GM13976 (cell line): Measurements from ENCODE around the gene ASCC1.

Experiments used
- DNase-seq: peaks from one replicate; pipeline ENCODE4 v3.0.0; 2012; ENCODE audit warnings: low spot score
- in situ Hi-C: fragments of 300-500 bp; cut with MboI; formaldehyde crosslinking; loops from one replicate; pipeline ENCODE4 v1.12.0; 2022; ENCODE audit warnings: low sequenced_read_pairs, mixed read lengths, inconsistent platforms; ENCODE audit not compliant: unreplicated experiment
- TF ChIP-seq, protein P1 (sequence below): IDR thresholded peaks from 2 replicates; pipeline ENCODE4 v1.5.1; 2012; ENCODE audit warnings: borderline replicate concordance, mild to moderate bottlenecking; ENCODE audit not compliant: insufficient read depth; ENCODE audit errors: extremely low read depth, missing control alignments, control extremely low read depth

Gene ASCC1

DNA sequence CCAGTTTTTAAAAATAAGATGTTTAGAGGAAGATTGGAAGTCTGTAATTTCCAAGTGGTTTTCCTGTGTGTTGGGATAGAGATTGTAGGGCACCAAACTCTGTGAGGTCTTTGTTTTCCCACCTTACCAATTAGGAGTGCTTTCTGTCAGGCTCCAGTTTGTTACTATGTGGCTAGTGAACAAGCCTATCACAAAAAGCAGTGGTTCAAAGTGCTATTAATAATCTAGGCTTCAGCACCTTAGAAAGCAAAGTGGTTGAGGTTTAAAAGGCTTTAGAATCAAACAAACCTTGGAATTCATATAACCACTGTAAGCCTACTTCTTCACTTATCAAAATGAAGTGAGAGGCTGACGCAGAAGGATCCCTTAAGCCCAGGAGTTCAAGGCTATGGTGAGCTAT is 11.4 kb downstream of the ASCC1 start:
- in situ Hi-C loops: no loop called here
- TF ChIP-seq, protein P1, sequence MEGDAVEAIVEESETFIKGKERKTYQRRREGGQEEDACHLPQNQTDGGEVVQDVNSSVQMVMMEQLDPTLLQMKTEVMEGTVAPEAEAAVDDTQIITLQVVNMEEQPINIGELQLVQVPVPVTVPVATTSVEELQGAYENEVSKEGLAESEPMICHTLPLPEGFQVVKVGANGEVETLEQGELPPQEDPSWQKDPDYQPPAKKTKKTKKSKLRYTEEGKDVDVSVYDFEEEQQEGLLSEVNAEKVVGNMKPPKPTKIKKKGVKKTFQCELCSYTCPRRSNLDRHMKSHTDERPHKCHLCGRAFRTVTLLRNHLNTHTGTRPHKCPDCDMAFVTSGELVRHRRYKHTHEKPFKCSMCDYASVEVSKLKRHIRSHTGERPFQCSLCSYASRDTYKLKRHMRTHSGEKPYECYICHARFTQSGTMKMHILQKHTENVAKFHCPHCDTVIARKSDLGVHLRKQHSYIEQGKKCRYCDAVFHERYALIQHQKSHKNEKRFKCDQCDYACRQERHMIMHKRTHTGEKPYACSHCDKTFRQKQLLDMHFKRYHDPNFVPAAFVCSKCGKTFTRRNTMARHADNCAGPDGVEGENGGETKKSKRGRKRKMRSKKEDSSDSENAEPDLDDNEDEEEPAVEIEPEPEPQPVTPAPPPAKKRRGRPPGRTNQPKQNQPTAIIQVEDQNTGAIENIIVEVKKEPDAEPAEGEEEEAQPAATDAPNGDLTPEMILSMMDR: no peak
- no peak for DNase-seq

DNA sequence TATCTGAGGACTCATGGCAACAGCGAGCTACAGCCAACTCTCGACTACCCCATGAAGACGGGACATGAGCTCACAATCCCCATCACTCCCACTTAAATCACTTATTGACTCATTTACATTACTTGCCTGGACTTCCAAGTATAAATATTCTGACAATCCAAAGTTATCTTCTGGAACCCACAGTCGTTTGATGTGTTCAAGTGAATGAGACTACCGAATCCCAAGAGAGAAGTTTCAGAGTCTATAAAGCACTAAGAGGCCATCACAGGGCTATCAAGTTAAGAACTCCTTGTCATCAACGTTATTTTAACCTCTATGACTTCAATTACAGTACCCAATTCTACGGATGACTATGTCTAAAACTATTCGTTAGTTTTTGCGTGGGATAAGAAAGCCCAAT is 11.8 kb downstream of the ASCC1 start:
- TF ChIP-seq, protein P1: no peak
- in situ Hi-C loops: no loop called here
- no peak for DNase-seq

DNA sequence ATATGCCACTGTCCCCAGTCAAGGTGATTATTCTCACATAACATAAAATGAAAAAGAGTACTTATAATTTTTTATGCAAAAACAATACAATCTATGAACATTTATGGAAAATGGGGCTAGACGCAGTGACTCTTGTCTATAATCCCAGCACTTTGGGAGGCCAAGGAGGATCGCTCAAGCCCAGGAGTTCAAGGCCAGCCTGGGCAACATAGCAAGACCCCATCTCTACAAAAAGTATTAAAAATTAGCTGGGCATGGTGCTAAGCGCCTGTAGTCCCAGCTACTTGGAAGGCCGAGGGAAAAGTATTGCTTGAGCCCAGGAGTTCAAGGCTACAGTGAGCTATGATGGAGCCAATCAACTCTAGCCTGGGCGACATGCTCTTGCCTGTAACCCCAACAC is 14.8 kb downstream of the ASCC1 start:
- no peak for DNase-seq
- in situ Hi-C loops: no loop called here
- TF ChIP-seq, protein P1: no peak

DNA sequence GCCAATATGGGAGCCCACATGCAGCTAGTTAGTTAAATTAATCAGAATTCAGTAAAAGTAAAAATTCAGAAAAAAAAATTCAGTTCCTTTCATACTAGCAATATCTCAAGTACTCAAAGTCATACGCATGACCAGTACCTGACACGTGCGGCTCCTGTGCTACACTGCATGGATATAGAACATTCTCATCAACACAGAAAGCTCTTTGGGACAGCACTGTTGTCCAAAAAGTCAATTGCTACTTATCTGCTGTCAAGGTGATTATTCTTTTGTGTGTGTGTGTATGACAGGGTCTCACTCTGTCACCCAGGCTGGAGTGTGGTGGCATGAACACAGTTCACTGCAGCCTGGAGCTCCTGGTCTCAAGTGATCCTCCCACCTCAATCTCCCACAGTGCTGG is 15.2 kb downstream of the ASCC1 start:
- TF ChIP-seq, protein P1: no peak
- in situ Hi-C loops: no loop called here

DNA sequence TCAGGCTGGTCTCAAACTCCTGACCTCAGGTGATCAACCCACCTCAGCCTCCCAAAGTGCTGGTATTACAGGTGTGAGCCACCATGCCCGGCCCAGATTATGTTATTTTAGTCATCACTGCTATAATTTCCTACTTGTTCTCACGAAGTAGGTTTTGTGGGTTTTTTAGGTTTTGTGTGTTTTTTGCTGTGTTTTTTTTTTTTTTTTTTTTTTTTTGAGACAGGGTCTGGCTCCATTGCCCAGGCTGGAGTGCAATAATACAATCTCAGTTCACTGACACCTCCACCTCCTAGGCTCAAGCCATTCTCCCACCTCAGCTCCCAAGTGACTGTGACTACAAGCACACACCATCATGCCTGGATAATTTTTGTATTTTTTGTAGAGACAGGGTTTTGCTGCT is 21.1 kb downstream of the ASCC1 start:
- in situ Hi-C loops: no loop called here
- TF ChIP-seq, protein P1: no peak
- DNase-seq: no peak

More for the DNA sequence above, 15.2 kb downstream of the ASCC1 start:
- DNase-seq: no peak

DNA sequence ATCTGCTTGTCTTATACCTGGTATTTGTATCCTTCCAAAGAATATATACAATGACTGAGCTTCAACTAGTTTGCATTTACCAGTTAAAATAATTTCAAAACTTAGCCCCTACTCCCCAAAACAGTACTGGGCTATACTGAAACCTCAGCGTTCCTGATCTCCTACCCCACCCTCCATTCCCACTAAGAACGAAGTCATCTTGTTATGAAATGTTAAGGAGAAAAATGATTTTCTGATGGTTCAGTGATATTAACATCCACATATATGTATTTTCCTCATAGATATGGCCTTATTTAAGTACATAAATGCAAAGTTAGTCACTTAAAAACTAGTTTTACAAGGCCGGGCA is 29.1 kb downstream of the ASCC1 start:
- DNase-seq: no peak
- TF ChIP-seq, protein P1: no peak
- in situ Hi-C loops: no loop called here

DNA sequence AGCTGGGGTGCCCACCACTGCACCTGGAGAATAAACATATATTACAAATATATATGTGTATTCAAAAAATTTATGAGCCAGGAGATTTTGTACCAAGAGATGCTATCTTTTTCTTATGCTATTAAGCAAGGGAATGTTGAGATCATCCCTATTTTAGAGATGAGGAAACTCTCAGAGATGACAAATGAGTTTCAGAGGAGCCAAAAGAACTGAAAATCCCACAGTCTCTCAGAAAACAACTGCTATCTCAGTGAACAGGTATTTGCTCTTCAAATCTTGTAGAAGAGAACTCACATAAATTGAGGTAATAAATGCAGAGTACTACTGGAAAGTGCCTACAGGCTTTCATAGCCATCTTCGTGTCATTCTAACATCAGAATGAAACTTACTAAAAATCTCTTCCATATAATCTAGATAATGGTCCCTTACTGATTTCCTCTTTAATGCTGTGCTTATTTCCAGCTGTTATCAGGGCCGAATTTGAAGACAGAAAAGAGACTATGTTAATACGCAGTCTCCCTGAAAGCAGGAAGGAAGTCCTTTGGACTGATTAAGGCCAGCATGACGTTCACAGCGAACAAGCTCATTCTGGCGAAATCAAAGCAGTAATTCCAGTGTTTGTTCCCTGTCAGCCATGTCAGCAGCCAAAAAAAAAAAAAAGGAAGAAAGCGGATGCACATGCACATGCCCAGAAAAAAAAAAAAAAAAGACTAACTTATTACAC is 29.7 kb downstream of the ASCC1 start:
- TF ChIP-seq, protein P1: no peak
- in situ Hi-C loops: no loop called here
- DNase-seq: no peak
